Measurements from ENCODE around the gene POLR1F.

- TF ChIP-seq RAD21 (IDR thresholded peaks at IDR 0.05; ENCODE audit: low read length): no peak
- TF ChIP-seq, protein P1, sequence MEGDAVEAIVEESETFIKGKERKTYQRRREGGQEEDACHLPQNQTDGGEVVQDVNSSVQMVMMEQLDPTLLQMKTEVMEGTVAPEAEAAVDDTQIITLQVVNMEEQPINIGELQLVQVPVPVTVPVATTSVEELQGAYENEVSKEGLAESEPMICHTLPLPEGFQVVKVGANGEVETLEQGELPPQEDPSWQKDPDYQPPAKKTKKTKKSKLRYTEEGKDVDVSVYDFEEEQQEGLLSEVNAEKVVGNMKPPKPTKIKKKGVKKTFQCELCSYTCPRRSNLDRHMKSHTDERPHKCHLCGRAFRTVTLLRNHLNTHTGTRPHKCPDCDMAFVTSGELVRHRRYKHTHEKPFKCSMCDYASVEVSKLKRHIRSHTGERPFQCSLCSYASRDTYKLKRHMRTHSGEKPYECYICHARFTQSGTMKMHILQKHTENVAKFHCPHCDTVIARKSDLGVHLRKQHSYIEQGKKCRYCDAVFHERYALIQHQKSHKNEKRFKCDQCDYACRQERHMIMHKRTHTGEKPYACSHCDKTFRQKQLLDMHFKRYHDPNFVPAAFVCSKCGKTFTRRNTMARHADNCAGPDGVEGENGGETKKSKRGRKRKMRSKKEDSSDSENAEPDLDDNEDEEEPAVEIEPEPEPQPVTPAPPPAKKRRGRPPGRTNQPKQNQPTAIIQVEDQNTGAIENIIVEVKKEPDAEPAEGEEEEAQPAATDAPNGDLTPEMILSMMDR (IDR thresholded peaks at IDR 0.05): no peak
- no peak for TF ChIP-seq YY1 (IDR thresholded peaks at IDR 0.05; ENCODE audit: low read depth)
- no peak for TF ChIP-seq TAF1 (IDR thresholded peaks at IDR 0.05; ENCODE audit: borderline replicate concordance, low read depth, low read length)
- TF ChIP-seq CHD2 (IDR thresholded peaks at IDR 0.05; ENCODE audit: low read length, partially characterized antibody): no peak
- TF ChIP-seq SMC3 (IDR thresholded peaks at IDR 0.05; ENCODE audit: low read depth, low read length): no peak
- no peak for TF ChIP-seq SIN3A (IDR thresholded peaks at IDR 0.05; ENCODE audit: borderline replicate concordance, low read depth, low read length)
- TF ChIP-seq FOXM1 (IDR thresholded peaks at IDR 0.05; ENCODE audit: low read depth): no peak
- no peak for TF ChIP-seq ELF1 (IDR thresholded peaks at IDR 0.05)
These were observed 7.9 kb downstream of the POLR1F start for GRCh38 chr7:19700936-19701335.

All from SK-N-SH (cell line).